Nucleus accumbens (tissue), 56 donors: Measurements from ENCODE around the gene F2RL1.
"Not testable (repeated sequence)": the region's sequence is repeated elsewhere in the genome, so short reads cannot be mapped to it uniquely, and the experiment has no call there.

Experiments used
- DNase-seq, 56 donors: peaks; one replicate each; lab custom pipeline; 2025; lab: John Stamatoyannopoulos, UW

F2RL1 gene

GRCh38 chr5:76818844-76819831 lies at the start of gene F2RL1:
Gene F2RL1, plus strand, starts transcription at chr5:76819030. Its CDS starts 153 bp downstream, at chr5:76819183.
- DNase-seq: peak in 36 of 56 donors; percentile 2 to 68 (median 17)

- DNase-seq: not testable (repeated sequence)
These were observed 47.8 kb upstream of the F2RL1 start for GRCh38 chr5:76771041-76771440.

GRCh38 chr5:76771705-76772405 lies 47.0 kb upstream of the F2RL1 start:
- no peak for DNase-seq

GRCh38 chr5:76775921-76776320 lies 42.9 kb upstream of the F2RL1 start:
- no peak for DNase-seq

- no peak for DNase-seq
These were observed 42.4 kb upstream of the F2RL1 start for GRCh38 chr5:76776391-76776790.

- DNase-seq: not testable (repeated sequence)
These were observed 38.2 kb upstream of the F2RL1 start for GRCh38 chr5:76780616-76781015.

- DNase-seq: no peak
These were observed 37.1 kb upstream of the F2RL1 start for GRCh38 chr5:76781775-76782174.

GRCh38 chr5:76782444-76782843 lies 36.4 kb upstream of the F2RL1 start:
- no peak for DNase-seq

- no peak for DNase-seq
These were observed 31.6 kb upstream of the F2RL1 start for GRCh38 chr5:76787237-76787636.

- DNase-seq: no peak
These were observed 30.5 kb upstream of the F2RL1 start for GRCh38 chr5:76788362-76788761.

- DNase-seq: not testable (repeated sequence)
These were observed 29.6 kb upstream of the F2RL1 start for GRCh38 chr5:76789275-76789674.

GRCh38 chr5:76789991-76790581 lies 28.7 kb upstream of the F2RL1 start:
- no peak for DNase-seq

- DNase-seq: peak in 19 of 56 donors; percentile 1 to 40 (median 13)
These were observed 28.1 kb upstream of the F2RL1 start for GRCh38 chr5:76790632-76791290.

GRCh38 chr5:76791461-76791860 lies 27.4 kb upstream of the F2RL1 start:
- DNase-seq: no peak

GRCh38 chr5:76794871-76795270 lies 24.0 kb upstream of the F2RL1 start:
- DNase-seq: no peak

- DNase-seq: no peak
These were observed 19.2 kb upstream of the F2RL1 start for GRCh38 chr5:76799588-76799987.

- no peak for DNase-seq
These were observed 18.3 kb upstream of the F2RL1 start for GRCh38 chr5:76800579-76800978.

GRCh38 chr5:76801159-76801802 lies 17.5 kb upstream of the F2RL1 start:
- peak in 1 of 56 donors; percentile 3 for DNase-seq

- DNase-seq: no peak
These were observed 17.0 kb upstream of the F2RL1 start for GRCh38 chr5:76801803-76802195.

- DNase-seq: no peak
These were observed 14.6 kb upstream of the F2RL1 start for GRCh38 chr5:76804266-76804665.
